ENCODE measurements around the gene RIN3.

Gene RIN3

GRCh38 chr14:92724516-92725340, 211.1 kb downstream of the RIN3 start:
- H3K4me3 ChIP-seq = no peak overlapping the region
- peak overlapping the region in 1 of 11 experiments; percentile 62; a peak in 1 of 22 replicates for H3K9ac ChIP-seq
- peak overlapping the region in 4 of 11 experiments; percentile 2 to 82 (median 44); a peak in 7 of 22 replicates for H3K4me2 ChIP-seq
- peaks cover 14 to 78% (median 41%) of the 10 kb centered on the region in 10 experiments for H3K4me1 ChIP-seq
- H3K36me3 ChIP-seq = peaks cover 0 to 100% (median 0%) of the 10 kb centered on the region in 11 experiments; a peak in 10 of 22 replicates
- H3K9me3 ChIP-seq (replicated peaks in 1 of 11) = peaks cover 0 to 10% (median 0%) of the 10 kb centered on the region in 11 experiments; a peak in 4 of 22 replicates
- no peak for TF ChIP-seq Cebpa-rat (IDR thresholded peaks at IDR 0.05)
- H3K27ac ChIP-seq = peak overlapping the region in 4 of 11 experiments; percentile 2 to 36 (median 13); a peak in 4 of 22 replicates
- peaks cover 0 to 100% (median 0%) of the 10 kb centered on the region in 11 experiments; a peak in 6 of 22 replicates for H4K20me1 ChIP-seq
- no peaks in the 10 kb centered on the region for H3K27me3 ChIP-seq

DNA sequence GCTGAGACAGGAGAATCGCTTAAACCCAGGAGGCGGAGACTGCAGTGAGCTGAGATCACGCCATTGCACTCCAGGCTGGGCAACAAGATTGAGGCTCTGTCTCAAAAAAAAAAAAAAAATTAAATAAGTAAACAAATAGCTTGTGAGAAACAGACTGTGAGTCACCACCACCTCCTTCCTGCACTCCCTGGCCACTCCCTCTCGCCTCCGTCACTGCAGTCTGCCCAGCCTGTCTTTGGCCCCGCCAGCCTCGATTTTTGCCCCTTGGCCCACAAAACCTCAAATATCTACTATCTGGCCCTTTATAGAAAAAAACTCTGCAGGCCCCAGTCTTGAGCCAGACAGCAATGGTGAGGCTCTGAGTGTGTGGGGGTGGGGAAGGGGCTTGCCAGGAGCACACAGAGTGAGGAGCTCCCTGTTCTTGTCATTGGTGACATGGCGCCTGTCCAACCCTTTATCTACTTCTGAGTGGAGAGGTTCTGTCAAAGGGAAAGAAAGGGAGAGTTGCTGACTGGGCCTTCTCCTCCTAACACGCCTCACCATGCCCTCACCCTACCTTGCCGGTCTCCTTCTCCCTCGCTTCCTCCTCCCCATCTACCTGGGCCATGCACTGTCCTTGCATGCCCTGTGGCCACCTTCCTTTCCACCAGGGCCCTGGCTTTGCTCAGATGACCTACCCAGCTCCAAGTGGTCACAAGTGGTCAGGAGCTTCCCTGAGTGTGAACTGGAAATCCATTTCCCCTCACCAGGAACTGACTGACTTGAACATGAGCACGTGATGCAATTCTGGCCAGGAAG, 212.8 kb downstream of the RIN3 start:
- Histone ChIP-seq H3K4me1 (peaks cover 28 to 83% (median 56%) of the 10 kb centered on the region in 10 experiments), H3K27ac (peak overlapping the region; percentile 10 to 96 (median 42); a peak in 16 of 22 replicates), H3K36me3 (peaks cover 5 to 100% (median 8%) of the 10 kb centered on the region in 11 experiments), H3K27me3 (no peaks in the 10 kb centered on the region), H3K9me3 (replicated peaks in 1 of 11) (peaks cover 0 to 12% (median 5%) of the 10 kb centered on the region in 11 experiments; a peak in 17 of 22 replicates), H3K4me3 (no peak overlapping the region), H3K9ac (peak overlapping the region in 1 of 11 experiments; percentile 45; a peak in 2 of 22 replicates), H4K20me1 (peaks cover 0 to 100% (median 0%) of the 10 kb centered on the region in 11 experiments; a peak in 6 of 22 replicates), H3K4me2 (peak overlapping the region in 8 of 11 experiments; percentile 6 to 82 (median 72); a peak in 16 of 22 replicates)
- no peak for TF ChIP-seq Cebpa-rat (IDR thresholded peaks at IDR 0.05)

GRCh38 chr14:92726933-92727262, 213.3 kb downstream of the RIN3 start:
- peak overlapping the region in 1 of 11 experiments; percentile 45; a peak in 2 of 22 replicates for H3K9ac ChIP-seq
- H4K20me1 ChIP-seq = peaks cover 0 to 100% (median 0%) of the 10 kb centered on the region in 11 experiments; a peak in 6 of 22 replicates
- peaks cover 0 to 17% (median 10%) of the 10 kb centered on the region in 11 experiments; a peak in 19 of 22 replicates for H3K9me3 ChIP-seq (replicated peaks in 1 of 11)
- peaks cover 28 to 88% (median 58%) of the 10 kb centered on the region in 10 experiments for H3K4me1 ChIP-seq
- H3K4me2 ChIP-seq = peak overlapping the region in 6 of 11 experiments; percentile 56 to 83 (median 80); a peak in 12 of 22 replicates
- no peak overlapping the region for H3K4me3 ChIP-seq
- H3K27me3 ChIP-seq = no peaks in the 10 kb centered on the region
- peak overlapping the region in 8 of 11 experiments; percentile 14 to 96 (median 58); a peak in 12 of 22 replicates for H3K27ac ChIP-seq
- no peak for TF ChIP-seq Cebpa-rat (IDR thresholded peaks at IDR 0.05)
- peaks cover 10 to 100% (median 14%) of the 10 kb centered on the region in 11 experiments for H3K36me3 ChIP-seq

GRCh38 chr14:92728759-92729364, 215.3 kb downstream of the RIN3 start:
- Histone ChIP-seq H3K9ac (peak overlapping the region in 8 of 11 experiments; percentile 2 to 79 (median 74); a peak in 13 of 22 replicates), H3K36me3 (peaks cover 19 to 100% (median 23%) of the 10 kb centered on the region in 11 experiments), H4K20me1 (peaks cover 0 to 100% (median 0%) of the 10 kb centered on the region in 11 experiments; a peak in 6 of 22 replicates), H3K9me3 (replicated peaks in 1 of 11) (peaks cover 0 to 31% (median 19%) of the 10 kb centered on the region in 11 experiments; a peak in 19 of 22 replicates), H3K27me3 (no peaks in the 10 kb centered on the region), H3K4me2 (peak overlapping the region; percentile 56 to 88 (median 76)), H3K4me1 (peaks cover 28 to 99% (median 58%) of the 10 kb centered on the region in 10 experiments), H3K4me3 (no peak overlapping the region), H3K27ac (peak overlapping the region in 9 of 11 experiments; percentile 78 to 96 (median 88); a peak in 19 of 22 replicates)
- peak in 3 of 11 experiments; percentile 12 to 57 (median 52); a peak in 3 of 22 replicates for TF ChIP-seq Cebpa-rat (IDR thresholded peaks at IDR 0.05)

DNA sequence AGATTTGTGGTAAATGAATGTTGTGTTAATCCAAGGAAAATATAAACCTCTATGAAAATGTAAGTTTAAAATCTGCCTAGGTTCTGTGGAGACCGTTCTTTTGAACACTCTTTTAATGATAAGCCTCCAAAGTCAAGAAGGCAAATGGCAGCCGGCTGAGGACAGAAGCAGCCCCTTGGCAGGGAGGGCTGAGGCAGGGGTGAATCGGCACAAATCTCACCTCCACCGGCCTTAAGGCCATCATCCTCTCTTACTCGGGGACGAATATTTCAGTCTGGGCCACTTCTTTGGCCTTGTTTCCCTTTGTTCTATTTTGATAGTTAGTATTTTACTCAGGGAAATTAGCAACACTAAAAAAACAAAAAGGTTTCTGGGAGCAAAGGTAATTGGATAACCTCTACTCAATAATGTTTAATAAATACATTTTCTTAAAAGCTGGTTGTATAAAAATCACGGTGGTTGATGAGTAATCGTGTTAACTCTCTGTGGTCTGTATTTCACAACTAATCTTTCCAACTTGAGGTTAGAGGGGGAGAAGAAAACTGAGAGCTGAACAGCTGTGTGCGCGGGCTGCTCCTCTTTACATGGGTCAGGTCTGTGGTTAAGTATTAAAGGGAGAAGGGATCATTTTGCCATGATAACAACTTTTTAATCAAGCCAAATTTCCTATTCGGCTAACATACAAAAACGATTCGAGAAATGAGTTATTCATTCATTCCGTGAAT, 216.2 kb downstream of the RIN3 start:
- peaks cover 0 to 27% (median 19%) of the 10 kb centered on the region in 11 experiments; a peak in 19 of 22 replicates for H3K9me3 ChIP-seq (replicated peaks in 1 of 11)
- H4K20me1 ChIP-seq = peaks cover 0 to 100% (median 0%) of the 10 kb centered on the region in 11 experiments; a peak in 6 of 22 replicates
- peaks cover 31 to 99% (median 60%) of the 10 kb centered on the region in 10 experiments for H3K4me1 ChIP-seq
- peak overlapping the region in 1 of 10 experiments; percentile 14; a peak in 4 of 20 replicates for H3K4me3 ChIP-seq
- H3K27ac ChIP-seq = peak overlapping the region; percentile 21 to 96 (median 88); a peak in 21 of 22 replicates
- H3K27me3 ChIP-seq = no peaks in the 10 kb centered on the region
- H3K4me2 ChIP-seq = peak overlapping the region; percentile 54 to 88 (median 75)
- H3K36me3 ChIP-seq = peaks cover 19 to 100% (median 23%) of the 10 kb centered on the region in 11 experiments
- peak in 8 of 11 experiments; percentile 47 to 88 (median 62); a peak in 13 of 22 replicates for TF ChIP-seq Cebpa-rat (IDR thresholded peaks at IDR 0.05)
- peak overlapping the region; percentile 56 to 79 (median 72); a peak in 20 of 22 replicates for H3K9ac ChIP-seq

- H4K20me1 ChIP-seq = peaks cover 0 to 100% (median 0%) of the 10 kb centered on the region in 11 experiments; a peak in 6 of 22 replicates
- H3K36me3 ChIP-seq = peaks cover 19 to 100% (median 22%) of the 10 kb centered on the region in 11 experiments
- peaks cover 50 to 99% (median 68%) of the 10 kb centered on the region in 10 experiments for H3K4me1 ChIP-seq
- peak overlapping the region in 5 of 11 experiments; percentile 54 to 82 (median 73); a peak in 9 of 22 replicates for H3K4me2 ChIP-seq
- H3K9ac ChIP-seq = no peak overlapping the region; a peak in 1 of 22 replicates
- peaks cover 0 to 27% (median 19%) of the 10 kb centered on the region in 11 experiments; a peak in 19 of 22 replicates for H3K9me3 ChIP-seq (replicated peaks in 1 of 11)
- no peak for TF ChIP-seq Cebpa-rat (IDR thresholded peaks at IDR 0.05)
- H3K27ac ChIP-seq = peak overlapping the region in 7 of 11 experiments; percentile 0 to 96 (median 88); a peak in 10 of 22 replicates
- H3K27me3 ChIP-seq = no peaks in the 10 kb centered on the region
- H3K4me3 ChIP-seq = peak overlapping the region in 2 of 10 experiments; percentile 18 to 25; a peak in 1 of 20 replicates
These were observed 218.1 kb downstream of the RIN3 start for GRCh38 chr14:92731622-92732115.

DNA sequence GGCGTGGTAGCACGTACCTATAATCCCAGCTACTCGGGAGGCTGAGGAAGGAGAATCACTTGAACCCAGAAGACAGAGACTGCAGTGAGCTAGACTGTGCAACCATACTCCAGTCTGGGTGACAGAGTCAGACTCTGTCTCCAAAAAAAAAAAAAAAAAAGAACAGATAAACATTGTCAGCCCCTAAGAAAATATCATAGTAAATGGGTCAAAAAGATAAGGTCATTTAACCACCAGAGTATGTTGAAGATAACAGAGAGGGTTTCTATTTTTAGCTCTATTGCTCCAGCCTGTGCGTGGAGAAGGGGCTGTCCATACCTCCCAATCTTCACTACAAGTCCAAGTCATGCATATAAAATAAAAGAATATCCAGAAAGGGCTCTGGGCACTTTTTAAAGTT, 219.4 kb downstream of the RIN3 start:
- Histone ChIP-seq H3K27me3 (no peaks in the 10 kb centered on the region), H4K20me1 (peaks cover 0 to 100% (median 0%) of the 10 kb centered on the region in 11 experiments; a peak in 6 of 22 replicates), H3K9ac (no peak overlapping the region), H3K4me2 (peak overlapping the region in 2 of 11 experiments; percentile 14 to 73; a peak in 3 of 22 replicates), H3K27ac (0 out of 22 replicates have a peak overlapping the region, but pooled peaks of 1 of the 11 experiments have one; percentile 11), H3K4me3 (no peak overlapping the region), H3K9me3 (replicated peaks in 1 of 11) (peaks cover 0 to 22% (median 17%) of the 10 kb centered on the region in 11 experiments; a peak in 19 of 22 replicates), H3K4me1 (peaks cover 63 to 99% (median 68%) of the 10 kb centered on the region in 10 experiments), H3K36me3 (peaks cover 16 to 100% (median 22%) of the 10 kb centered on the region in 11 experiments)
- TF ChIP-seq Cebpa-rat (IDR thresholded peaks at IDR 0.05) = no peak

Data from BLaER1 treated with 17β-estradiol and CSF1 and Interleukin-3, amounts not matched to agents 10 nM and 100 nM (cell line).